SK-N-SH (cell line): ENCODE data around the gene CHST15. TPM values are rescaled to one million over a fixed set of nuclear protein-coding genes. Genes with fewer than 3 reads are reported as not detected.

Source experiments
- CTCF ChIA-PET: fragments of 300-600, 350-600 bp; formaldehyde crosslinking; extraction: SDS; loops from one replicate; lab custom pipeline; 2021; lab: Yijun Ruan, JAX
- POLR2A ChIA-PET: fragments of 350-600 bp; sonication (Branson Sonifier 250); formaldehyde crosslinking; extraction: SDS; loops from one replicate; lab custom pipeline; 2020; ENCODE audit warnings: antibody characterized with exemption, inconsistent platforms; lab: Yijun Ruan, JAX
- DNase-seq: peaks from one replicate; pipeline ENCODE4 v3.0.0; 2012
- H2AFZ ChIP-seq: fragments of 200-600 bp; sonication (generic); 2 replicates; pipeline ENCODE4 v1.8.1; 2016; ENCODE audit warnings: antibody characterized with exemption, mild to moderate bottlenecking, low read depth
- H3F3A ChIP-seq: fragments of 200-600 bp; sonication (generic); replicated peaks from 2 replicates; pipeline ENCODE3; 2016; ENCODE audit warnings: antibody characterized with exemption, mild to moderate bottlenecking; ENCODE audit not compliant: insufficient read depth
- H3K27ac ChIP-seq, 2 experiments: fragments of 200-500 bp in 1 of 2; fragments of 200-600 bp in 1 of 2; sonication (Bioruptor generic) in 1 of 2; sonication (generic), shearing (Covaris generic) in 1 of 2; 2 replicates each; pipeline versions ENCODE4 v1.5.1 to v1.6.1; 2014 to 2016; ENCODE audit warnings: low read depth in 2 of 2, inconsistent platforms in 1 of 2, low read length in 1 of 2, mild to moderate bottlenecking in 1 of 2, mixed read lengths in 1 of 2
- H3K27me3 ChIP-seq: fragments of 200-600 bp; sonication (generic), shearing (Covaris generic); 2 replicates; pipeline ENCODE4 v1.6.1; 2016; ENCODE audit warnings: mixed run types; ENCODE audit not compliant: insufficient read depth
- H3K36me3 ChIP-seq, 2 experiments: fragments of 200-500 bp in 1 of 2; fragments of 200-600 bp in 1 of 2; sonication (Bioruptor generic) in 1 of 2; sonication (generic) in 1 of 2; replicated peaks in 1 of 2; 2 replicates each; pipeline versions ENCODE3 to v1.5.1; 2014 to 2016; ENCODE audit warnings: low read length in 1 of 2, mild to moderate bottlenecking in 1 of 2; ENCODE audit not compliant: insufficient read depth in 2 of 2, control insufficient read depth in 1 of 2
- H3K4me1 ChIP-seq, 2 experiments: fragments of 200-500 bp in 1 of 2; fragments of 200-600 bp in 1 of 2; sonication (Bioruptor generic) in 1 of 2; sonication (generic), shearing (Covaris generic) in 1 of 2; 2 replicates each; pipeline versions ENCODE4 v1.5.1 to v1.6.1; 2014 to 2016; ENCODE audit warnings: low read depth in 1 of 2, low read length in 1 of 2, mixed run types in 1 of 2; ENCODE audit not compliant: insufficient read depth in 2 of 2, control insufficient read depth in 1 of 2
- H3K4me2 ChIP-seq: fragments of 200-600 bp; sonication (generic), shearing (Covaris generic); 2 replicates; pipeline ENCODE4 v1.6.1; 2017; ENCODE audit warnings: mixed run types
- H3K4me3 ChIP-seq, 2 experiments: fragments of 200-500 bp in 1 of 2; fragments of 200-600 bp in 1 of 2; sonication (Bioruptor generic) in 1 of 2; sonication (generic), shearing (Covaris generic) in 1 of 2; 2 replicates each; pipeline versions ENCODE4 v1.5.1 to v1.8.1; 2014 to 2016; ENCODE audit warnings: low read depth in 2 of 2, inconsistent platforms in 1 of 2, low read length in 1 of 2, mild to moderate bottlenecking in 1 of 2, mixed read lengths in 1 of 2, moderate library complexity in 1 of 2
- H3K79me2 ChIP-seq: fragments of 200-600 bp; sonication (generic); 2 replicates; pipeline ENCODE4 v1.8.1; 2017; ENCODE audit warnings: mild to moderate bottlenecking; ENCODE audit not compliant: insufficient read depth
- H3K9ac ChIP-seq: fragments of 200-600 bp; sonication (generic); 2 replicates; pipeline ENCODE4 v1.6.1; 2017; ENCODE audit warnings: mixed run types
- H3K9me2 ChIP-seq: fragments of 200-600 bp; sonication (generic); 2 replicates; pipeline ENCODE4 v1.6.1; 2017; ENCODE audit warnings: mixed run types
- H3K9me3 ChIP-seq: fragments of 200-600 bp; sonication (generic); 2 replicates; pipeline ENCODE4 v1.6.1; 2017; ENCODE audit warnings: mixed run types, mild to moderate bottlenecking, moderate library complexity
- H4K20me1 ChIP-seq: fragments of 200-600 bp; sonication (generic); 2 replicates; pipeline ENCODE4 v1.6.1; 2017; ENCODE audit warnings: mild to moderate bottlenecking, mixed run types; ENCODE audit not compliant: insufficient read depth
- CHD2 ChIP-seq: fragments of 150-350 bp; IDR thresholded peaks from 2 replicates; pipeline ENCODE4 v1.6.1; 2018; ENCODE audit warnings: low read length; ENCODE audit not compliant: partially characterized antibody
- EZH2phosphoT487 ChIP-seq: fragments of 200-600 bp; sonication (generic); IDR thresholded peaks from 2 replicates; pipeline ENCODE4 v1.6.1; 2017; ENCODE audit warnings: low read depth, mixed run types, mild to moderate bottlenecking, antibody characterized with exemption, moderate library complexity, borderline replicate concordance
- FOXJ3 ChIP-seq: sonication (generic); formaldehyde crosslinking; IDR thresholded peaks from 2 replicates; pipeline ENCODE4 v1.5.1; 2020; ENCODE audit warnings: mild to moderate bottlenecking, missing genetic modification reagents
- FOXM1 ChIP-seq: IDR thresholded peaks from 2 replicates; pipeline ENCODE4 v1.4.0; 2012; ENCODE audit warnings: low read depth, mild to moderate bottlenecking
- GATA2 ChIP-seq: sonication (generic); formaldehyde crosslinking; IDR thresholded peaks from 2 replicates; pipeline ENCODE4 v1.5.0; 2020; ENCODE audit warnings: mild to moderate bottlenecking, missing genetic modification reagents
- MAX ChIP-seq: IDR thresholded peaks from 2 replicates; pipeline ENCODE4 v1.4.0; 2012; ENCODE audit warnings: low read depth
- MXI1 ChIP-seq: IDR thresholded peaks from 2 replicates; pipeline ENCODE4 v1.6.1; 2012; ENCODE audit warnings: mild to moderate bottlenecking, low read depth, low read length, improper control_type of control experiment
- NRF1 ChIP-seq: IDR thresholded peaks from 2 replicates; pipeline ENCODE4 v1.6.1; 2012; ENCODE audit warnings: low read depth, mild to moderate bottlenecking, low read length
- POLR2AphosphoS5 ChIP-seq: IDR thresholded peaks from 2 replicates; pipeline ENCODE4 v1.6.1; 2012; ENCODE audit warnings: low read depth, low read length
- RAD21 ChIP-seq: IDR thresholded peaks from 2 replicates; pipeline ENCODE4 v1.6.1; 2012; ENCODE audit warnings: mild to moderate bottlenecking, low read length
- RXRA ChIP-seq: IDR thresholded peaks from 2 replicates; pipeline ENCODE4 v1.4.0; 2012; ENCODE audit warnings: low read depth, mild to moderate bottlenecking, borderline replicate concordance
- SMC3 ChIP-seq: IDR thresholded peaks from 2 replicates; pipeline ENCODE4 v1.6.1; 2012; ENCODE audit warnings: low read depth, low read length, improper control_type of control experiment
- TCF12 ChIP-seq: IDR thresholded peaks from 2 replicates; pipeline ENCODE4 v1.4.0; 2012
- USF1 ChIP-seq: IDR thresholded peaks from 2 replicates; pipeline ENCODE4 v1.4.0; 2012; ENCODE audit warnings: low read depth, borderline replicate concordance
- YY1 ChIP-seq: IDR thresholded peaks from 2 replicates; pipeline ENCODE4 v1.4.0; 2012; ENCODE audit warnings: low read depth, mild to moderate bottlenecking
- WGBS: methylation state at CpG from one replicate; pipeline ENCODE4 v1.1.6; 2017; ENCODE audit warnings: low lambda C conversion rate; 5-methylcytosine and 5-hydroxymethylcytosine counted together
- polyA plus RNA-seq, 3 experiments: library from polyadenylated mRNA; depleted of rRNA; stranded (reverse); fragments of >200 nt; gene quantifications; 2 replicates each; pipeline ENCODE4 v1.2.3, GENCODE V29; 2012
- TF ChIP-seq, protein P1 (sequence below): IDR thresholded peaks from 2 replicates; pipeline ENCODE4 v1.4.0; 2012; ENCODE audit warnings: low read depth, borderline replicate concordance
- TF ChIP-seq, protein P2 (sequence below): fragments of 200-600 bp; sonication (generic); IDR thresholded peaks from 2 replicates; pipeline ENCODE4 v1.6.1; 2017; ENCODE audit warnings: antibody characterized with exemption, mild to moderate bottlenecking, moderate library complexity
- TF ChIP-seq, protein P3 (sequence below): fragments of 150-350 bp; IDR thresholded peaks from 2 replicates; pipeline ENCODE4 v1.6.1; 2016; ENCODE audit warnings: mild to moderate bottlenecking, low read depth, low read length
- TF ChIP-seq, protein P4 (sequence below): fragments of 150-350 bp; IDR thresholded peaks from 2 replicates; pipeline ENCODE4 v1.6.1; 2017; ENCODE audit warnings: antibody characterized with exemption, low read length, low read depth, borderline replicate concordance

CHST15 gene
- polyA plus RNA-seq, 1 of the 3 experiments (the other 2 are of a cell fraction): 0.02 TPM

- Histone ChIP-seq H4K20me1 (no peaks in the 10 kb centered on the region), H3K79me2 (no peaks in the 10 kb centered on the region), H3K9me3 (no peaks in the 10 kb centered on the region), H3K9me2 (no peaks in the 10 kb centered on the region), H3K4me2 (no peak overlapping the region), H2AFZ (no peak overlapping the region), H3K27ac (no peak overlapping the region), H3K9ac (no peak overlapping the region), H3F3A (no peaks in the 10 kb centered on the region), H3K36me3 (no peaks in the 10 kb centered on the region), H3K4me3 (no peak overlapping the region), H3K4me1 (no peaks in the 10 kb centered on the region), H3K27me3 (no peaks in the 10 kb centered on the region)
- 23% methylated on average over 9 of the region's 9 CpGs for WGBS
- ChIA-PET POLR2A (no interaction called here), CTCF (interaction anchor here (0.8 to 3.4 kb wide), 6 partner anchors 8 to 283 kb away, joined by 3 to 16 read pairs (median 4); no protein-coding TSS in a partner anchor)
- no peak for TF ChIP-seq YY1
- TF ChIP-seq USF1: no peak
- no peak for DNase-seq
These were observed 13.0 kb upstream of the CHST15 start for GRCh38 chr10:124106241-124106879.

DNA sequence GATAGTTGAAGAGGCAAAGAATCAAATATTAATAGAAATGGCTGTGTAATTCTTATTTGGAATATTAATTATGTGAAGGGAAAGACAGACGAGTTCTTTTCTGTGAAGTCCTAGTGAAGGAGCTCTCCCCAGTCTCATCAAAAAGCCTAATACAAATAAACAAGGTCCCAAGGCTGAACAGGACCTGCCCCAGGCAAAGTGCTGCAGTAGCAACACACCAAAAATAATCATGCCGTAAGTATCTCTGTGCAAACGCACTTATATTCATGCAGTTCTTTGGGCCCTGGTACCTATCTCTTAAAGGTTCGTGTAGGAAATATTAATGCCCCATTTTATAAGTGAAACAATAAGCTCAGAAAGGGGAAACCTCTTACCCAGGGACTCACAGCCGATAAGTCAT is 12.2 kb upstream of the CHST15 start:
- Histone ChIP-seq H3K36me3 (no peaks in the 10 kb centered on the region), H3K27ac (no peak overlapping the region), H3K9ac (no peak overlapping the region), H4K20me1 (no peaks in the 10 kb centered on the region), H3K9me3 (no peaks in the 10 kb centered on the region), H3K9me2 (no peaks in the 10 kb centered on the region), H3K4me1 (no peaks in the 10 kb centered on the region), H3F3A (no peaks in the 10 kb centered on the region), H3K4me2 (no peak overlapping the region), H3K79me2 (no peaks in the 10 kb centered on the region), H3K4me3 (no peak overlapping the region), H3K27me3 (no peaks in the 10 kb centered on the region), H2AFZ (no peak overlapping the region)
- no peak for DNase-seq
- ChIA-PET POLR2A (no interaction called here), CTCF (interaction anchor here (1.0 to 3.4 kb wide), 4 partner anchors 13 to 284 kb away, joined by 3 to 16 read pairs (median 6); no protein-coding TSS in a partner anchor)
- WGBS: 50% methylated on average over 5 of the region's 5 CpGs
- no peak for TF ChIP-seq SMC3
- TF ChIP-seq RXRA: no peak
- TF ChIP-seq, protein P1, sequence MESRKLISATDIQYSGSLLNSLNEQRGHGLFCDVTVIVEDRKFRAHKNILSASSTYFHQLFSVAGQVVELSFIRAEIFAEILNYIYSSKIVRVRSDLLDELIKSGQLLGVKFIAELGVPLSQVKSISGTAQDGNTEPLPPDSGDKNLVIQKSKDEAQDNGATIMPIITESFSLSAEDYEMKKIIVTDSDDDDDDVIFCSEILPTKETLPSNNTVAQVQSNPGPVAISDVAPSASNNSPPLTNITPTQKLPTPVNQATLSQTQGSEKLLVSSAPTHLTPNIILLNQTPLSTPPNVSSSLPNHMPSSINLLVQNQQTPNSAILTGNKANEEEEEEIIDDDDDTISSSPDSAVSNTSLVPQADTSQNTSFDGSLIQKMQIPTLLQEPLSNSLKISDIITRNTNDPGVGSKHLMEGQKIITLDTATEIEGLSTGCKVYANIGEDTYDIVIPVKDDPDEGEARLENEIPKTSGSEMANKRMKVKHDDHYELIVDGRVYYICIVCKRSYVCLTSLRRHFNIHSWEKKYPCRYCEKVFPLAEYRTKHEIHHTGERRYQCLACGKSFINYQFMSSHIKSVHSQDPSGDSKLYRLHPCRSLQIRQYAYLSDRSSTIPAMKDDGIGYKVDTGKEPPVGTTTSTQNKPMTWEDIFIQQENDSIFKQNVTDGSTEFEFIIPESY: no peak
- no peak for TF ChIP-seq MAX
- no peak for TF ChIP-seq POLR2AphosphoS5
- TF ChIP-seq, protein P2, sequence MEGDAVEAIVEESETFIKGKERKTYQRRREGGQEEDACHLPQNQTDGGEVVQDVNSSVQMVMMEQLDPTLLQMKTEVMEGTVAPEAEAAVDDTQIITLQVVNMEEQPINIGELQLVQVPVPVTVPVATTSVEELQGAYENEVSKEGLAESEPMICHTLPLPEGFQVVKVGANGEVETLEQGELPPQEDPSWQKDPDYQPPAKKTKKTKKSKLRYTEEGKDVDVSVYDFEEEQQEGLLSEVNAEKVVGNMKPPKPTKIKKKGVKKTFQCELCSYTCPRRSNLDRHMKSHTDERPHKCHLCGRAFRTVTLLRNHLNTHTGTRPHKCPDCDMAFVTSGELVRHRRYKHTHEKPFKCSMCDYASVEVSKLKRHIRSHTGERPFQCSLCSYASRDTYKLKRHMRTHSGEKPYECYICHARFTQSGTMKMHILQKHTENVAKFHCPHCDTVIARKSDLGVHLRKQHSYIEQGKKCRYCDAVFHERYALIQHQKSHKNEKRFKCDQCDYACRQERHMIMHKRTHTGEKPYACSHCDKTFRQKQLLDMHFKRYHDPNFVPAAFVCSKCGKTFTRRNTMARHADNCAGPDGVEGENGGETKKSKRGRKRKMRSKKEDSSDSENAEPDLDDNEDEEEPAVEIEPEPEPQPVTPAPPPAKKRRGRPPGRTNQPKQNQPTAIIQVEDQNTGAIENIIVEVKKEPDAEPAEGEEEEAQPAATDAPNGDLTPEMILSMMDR: no peak
- no peak for TF ChIP-seq CHD2
- TF ChIP-seq EZH2phosphoT487: no peak
- TF ChIP-seq MXI1: no peak
- TF ChIP-seq YY1: no peak
- TF ChIP-seq TCF12: no peak
- no peak for TF ChIP-seq FOXM1
- TF ChIP-seq, protein P3, sequence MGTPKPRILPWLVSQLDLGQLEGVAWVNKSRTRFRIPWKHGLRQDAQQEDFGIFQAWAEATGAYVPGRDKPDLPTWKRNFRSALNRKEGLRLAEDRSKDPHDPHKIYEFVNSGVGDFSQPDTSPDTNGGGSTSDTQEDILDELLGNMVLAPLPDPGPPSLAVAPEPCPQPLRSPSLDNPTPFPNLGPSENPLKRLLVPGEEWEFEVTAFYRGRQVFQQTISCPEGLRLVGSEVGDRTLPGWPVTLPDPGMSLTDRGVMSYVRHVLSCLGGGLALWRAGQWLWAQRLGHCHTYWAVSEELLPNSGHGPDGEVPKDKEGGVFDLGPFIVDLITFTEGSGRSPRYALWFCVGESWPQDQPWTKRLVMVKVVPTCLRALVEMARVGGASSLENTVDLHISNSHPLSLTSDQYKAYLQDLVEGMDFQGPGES: no peak
- TF ChIP-seq RAD21: no peak
- no peak for TF ChIP-seq FOXJ3
- TF ChIP-seq NRF1: no peak
- no peak for TF ChIP-seq USF1
- TF ChIP-seq GATA2 (CRISPR knock-in tag): no peak
- TF ChIP-seq, protein P4, sequence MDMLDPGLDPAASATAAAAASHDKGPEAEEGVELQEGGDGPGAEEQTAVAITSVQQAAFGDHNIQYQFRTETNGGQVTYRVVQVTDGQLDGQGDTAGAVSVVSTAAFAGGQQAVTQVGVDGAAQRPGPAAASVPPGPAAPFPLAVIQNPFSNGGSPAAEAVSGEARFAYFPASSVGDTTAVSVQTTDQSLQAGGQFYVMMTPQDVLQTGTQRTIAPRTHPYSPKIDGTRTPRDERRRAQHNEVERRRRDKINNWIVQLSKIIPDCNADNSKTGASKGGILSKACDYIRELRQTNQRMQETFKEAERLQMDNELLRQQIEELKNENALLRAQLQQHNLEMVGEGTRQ: no peak
